ENCODE measurements around the gene GRIN2A. TPM values are rescaled to one million over a fixed set of nuclear protein-coding genes. Genes with fewer than 3 reads are reported as not detected.

The GRIN2A gene
- total RNA-seq, 2 donors from 2014 or later, result 0.26 to 21.4 TPM

DNA sequence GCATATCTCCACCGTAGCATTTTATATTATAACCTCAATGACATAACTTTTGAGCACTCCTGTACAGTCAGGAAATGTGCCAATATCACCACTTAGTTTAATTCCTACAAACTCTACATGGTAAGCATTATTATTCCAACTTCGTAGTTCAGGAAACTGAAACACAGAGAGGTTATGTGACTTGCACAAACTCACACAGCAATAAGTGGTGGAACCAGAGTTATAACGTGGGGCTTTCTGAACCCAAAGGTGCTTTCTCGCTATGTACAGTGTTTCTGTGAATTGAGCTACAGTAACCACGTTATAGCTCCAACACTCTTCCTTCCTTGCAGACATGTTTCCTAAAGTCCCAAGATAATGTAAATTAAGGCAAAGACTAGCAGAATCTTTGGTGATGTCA is 330.2 kb downstream of the GRIN2A start:
- intact Hi-C loops (cut with DNase I), result no loop called here
- 63 to 65% methylated on average over 5 of the region's 5 CpGs for WGBS, 2 donors
- DNase-seq, result no peak

DNA sequence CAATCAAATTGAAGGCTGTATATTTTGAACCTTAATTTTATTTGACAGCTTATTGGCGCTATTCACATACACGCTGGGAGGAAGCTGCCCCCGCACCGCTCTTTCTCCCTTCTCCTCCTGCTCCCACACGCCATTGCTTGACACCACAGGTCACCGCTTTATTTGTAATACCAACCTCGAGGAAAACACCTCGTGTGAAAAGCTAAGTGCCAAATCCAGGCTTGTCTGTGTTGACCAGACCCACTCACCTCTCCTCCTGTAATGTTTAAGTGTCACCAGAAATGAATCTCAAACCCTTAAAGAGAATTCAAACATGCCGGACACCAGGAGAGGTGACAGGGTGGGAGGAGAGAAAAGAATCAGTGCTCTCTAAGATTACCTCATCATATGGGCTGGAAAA is 331.4 kb downstream of the GRIN2A start:
- Histone ChIP-seq H3K36me3 (replicated peaks in 1 of 2; ENCODE audit: insufficient read depth in 1 of 2, low read depth in 2 of 2) (no peaks in the 10 kb centered on the region), H3K4me1 (no peaks in the 10 kb centered on the region), H3K9me3 (no peaks in the 10 kb centered on the region), H3K4me3 (no peak overlapping the region), H3K27me3 (no peaks in the 10 kb centered on the region), H3K27ac (no peak overlapping the region)
- TF ChIP-seq POLR2A (IDR thresholded peaks at IDR 0.05) (no peak), CTCF (IDR thresholded peaks at IDR 0.05) (no peak)
- intact Hi-C loops (cut with DNase I), result no loop called here
- 48 to 55% methylated on average over 9 of the region's 9 CpGs for WGBS, 2 donors
- ATAC-seq (no peak), DNase-seq (no peak)

More for the DNA sequence above, 330.2 kb downstream of the GRIN2A start:
- no peak for ATAC-seq
- H3K4me3 ChIP-seq, result no peak overlapping the region
- H3K4me1 ChIP-seq, result no peaks in the 10 kb centered on the region
- no peaks in the 10 kb centered on the region for H3K36me3 ChIP-seq (replicated peaks in 1 of 2; ENCODE audit: insufficient read depth in 1 of 2, low read depth in 2 of 2)
- H3K27ac ChIP-seq, result no peak overlapping the region
- no peaks in the 10 kb centered on the region for H3K9me3 ChIP-seq
- H3K27me3 ChIP-seq, result no peaks in the 10 kb centered on the region
- no peak for TF ChIP-seq POLR2A (IDR thresholded peaks at IDR 0.05)
- TF ChIP-seq CTCF (IDR thresholded peaks at IDR 0.05), result no peak

DNA sequence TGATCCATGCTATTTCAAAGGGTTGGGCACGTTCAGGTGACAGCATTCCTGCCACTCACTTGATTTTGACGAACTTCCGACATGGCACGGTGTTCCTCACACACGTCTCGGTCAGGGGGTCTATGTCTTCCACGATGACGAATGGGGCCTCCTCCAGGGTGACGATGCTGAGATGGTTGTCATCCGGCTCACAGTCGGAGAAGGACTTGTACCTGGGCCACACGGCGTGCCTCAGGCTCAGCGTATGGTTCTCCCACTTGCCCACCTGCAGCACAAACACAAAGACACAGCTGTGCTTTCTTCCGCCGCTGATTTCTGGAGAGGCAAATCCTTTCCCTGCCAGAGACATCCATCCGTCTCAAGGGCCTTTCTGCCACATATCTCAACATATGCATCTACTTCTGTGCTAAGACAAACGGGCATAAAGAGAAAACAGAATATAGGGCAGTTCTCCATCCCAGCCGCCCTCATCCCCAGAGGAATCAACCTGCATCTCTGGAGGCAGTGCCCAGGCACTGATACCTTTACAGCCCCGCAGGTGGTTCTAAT is 332.5 kb downstream of the GRIN2A start:
- Histone ChIP-seq H3K36me3 (replicated peaks in 1 of 2; ENCODE audit: insufficient read depth in 1 of 2, low read depth in 2 of 2) (no peaks in the 10 kb centered on the region), H3K4me1 (no peaks in the 10 kb centered on the region), H3K27ac (no peak overlapping the region), H3K9me3 (no peaks in the 10 kb centered on the region), H3K27me3 (no peaks in the 10 kb centered on the region), H3K4me3 (no peak overlapping the region)
- intact Hi-C loops (cut with DNase I), result no loop called here
- 76 to 78% methylated on average over 20 of the region's 20 CpGs for WGBS, 2 donors
- ATAC-seq (no peak), DNase-seq (no peak)
- TF ChIP-seq POLR2A (IDR thresholded peaks at IDR 0.05), result no peak
- no peak for TF ChIP-seq CTCF (IDR thresholded peaks at IDR 0.05)

- 96% methylated on average over 2 of the region's 2 CpGs for WGBS, 2 donors
Measured at GRCh38 chr16:9847146-9847545, 335.1 kb downstream of the GRIN2A start.

More at GRCh38 chr16:9847146-9847545, 335.1 kb downstream of the GRIN2A start:
- no peaks in the 10 kb centered on the region for H3K4me1 ChIP-seq
- H3K27me3 ChIP-seq, result no peaks in the 10 kb centered on the region
- no peak overlapping the region for H3K4me3 ChIP-seq
- DNase-seq, result no peak
- H3K36me3 ChIP-seq (replicated peaks in 1 of 2; ENCODE audit: insufficient read depth in 1 of 2, low read depth in 2 of 2), result no peaks in the 10 kb centered on the region
- no peak for ATAC-seq
- no peaks in the 10 kb centered on the region for H3K9me3 ChIP-seq
- no peak overlapping the region for H3K27ac ChIP-seq
- no peak for TF ChIP-seq CTCF (IDR thresholded peaks at IDR 0.05)
- TF ChIP-seq POLR2A (IDR thresholded peaks at IDR 0.05), result no peak
- intact Hi-C loops (cut with DNase I), result no loop called here

Data from body of pancreas (tissue), 4 donors.